Suprapubic skin (tissue), 4 donors: ENCODE results near the gene GPR137B. TPM values are rescaled to one million over a fixed set of nuclear protein-coding genes. Genes with fewer than 3 reads are reported as not detected.

Source experiments
- DNase-seq, 2 donors: peaks; one replicate each; pipeline ENCODE4 v3.0.0-alpha.2; 2019; ENCODE audit warnings: low spot score in 2 of 2
- H3K27ac ChIP-seq: fragments of 200-600 bp; sonication (generic); one replicate; pipeline ENCODE4 v1.5.1; 2019
- H3K27me3 ChIP-seq: fragments of 200-600 bp; sonication (generic); one replicate; pipeline ENCODE4 v1.5.1; 2019
- H3K36me3 ChIP-seq: fragments of 200-600 bp; sonication (generic); one replicate; pipeline ENCODE4 v1.5.1; 2019
- H3K4me1 ChIP-seq: fragments of 200-600 bp; sonication (generic); one replicate; pipeline ENCODE4 v1.5.1; 2019
- H3K4me3 ChIP-seq: fragments of 200-600 bp; sonication (generic); one replicate; pipeline ENCODE4 v1.5.1; 2019; ENCODE audit warnings: mild to moderate bottlenecking
- H3K9me3 ChIP-seq: fragments of 200-600 bp; sonication (generic); one replicate; pipeline ENCODE4 v1.5.1; 2019
- CTCF ChIP-seq, 2 donors: fragments of 200-600 bp in 1 of 2; fragments of 450-650 bp in 1 of 2; sonication (generic) in 1 of 2; IDR thresholded peaks; one replicate each; pipeline ENCODE4 v1.5.1; 2016 to 2019; ENCODE audit warnings: antibody characterized with exemption in 2 of 2, mild to moderate bottlenecking in 1 of 2, moderate library complexity in 1 of 2
- EP300 ChIP-seq: sonication (generic); formaldehyde crosslinking; IDR thresholded peaks from one replicate; pipeline ENCODE4 v1.6.1; 2017; ENCODE audit warnings: antibody characterized with exemption
- POLR2A ChIP-seq, 2 donors: fragments of 450-650 bp; IDR thresholded peaks; one replicate each; pipeline ENCODE4 v1.6.1; 2017; ENCODE audit warnings: antibody characterized with exemption in 2 of 2, mild to moderate bottlenecking in 2 of 2, moderate library complexity in 2 of 2
- POLR2AphosphoS5 ChIP-seq, 3 donors: sonication (generic); formaldehyde crosslinking; IDR thresholded peaks; one replicate each; pipeline ENCODE4 v1.6.1; 2017; ENCODE audit warnings: antibody characterized with exemption in 3 of 3
- WGBS: methylation state at CpG from one replicate; pipeline ENCODE4 v1.1.5; 2018; 5-methylcytosine and 5-hydroxymethylcytosine counted together
- total RNA-seq, 4 donors: library from RNA; depleted of rRNA; stranded (reverse); fragments of >200 nt; gene quantifications; one replicate each; pipeline ENCODE4 v1.1.0, GENCODE V29; 2016

Gene GPR137B
- total RNA-seq, 4 donors from 2014 or later, result 34.9 to 60.0 (median 47.2) TPM

- Histone ChIP-seq H3K4me3 (peak overlapping the region; percentile 97), H3K27ac (peak overlapping the region; percentile 83), H3K36me3 (no peaks in the 10 kb centered on the region), H3K27me3 (no peaks in the 10 kb centered on the region), H3K4me1 (peaks cover 61% of the 10 kb centered on the region), H3K9me3 (no peaks in the 10 kb centered on the region)
- 22% methylated on average over 26 of the region's 39 CpGs for WGBS
- TF ChIP-seq CTCF (IDR thresholded peaks at IDR 0.05), result no peak
- no peak for TF ChIP-seq POLR2A (IDR thresholded peaks at IDR 0.05)
- no peak for TF ChIP-seq EP300
- TF ChIP-seq POLR2AphosphoS5 (IDR thresholded peaks at IDR 0.05), result no peak
- no peak for DNase-seq
These were observed 987 bp downstream of the GPR137B start for GRCh38 chr1:236143104-236143948.

GRCh38 chr1:236144033-236144432, 1.7 kb downstream of the GPR137B start:
- DNase-seq, result no peak
- WGBS, result 85% methylated on average over 14 of the region's 14 CpGs
- peak overlapping the region; percentile 97 for H3K4me3 ChIP-seq
- H3K9me3 ChIP-seq, result no peaks in the 10 kb centered on the region
- H3K36me3 ChIP-seq, result no peaks in the 10 kb centered on the region
- no peaks in the 10 kb centered on the region for H3K27me3 ChIP-seq
- peak overlapping the region; percentile 83 for H3K27ac ChIP-seq
- no peak for TF ChIP-seq CTCF (IDR thresholded peaks at IDR 0.05)
- no peak for TF ChIP-seq POLR2AphosphoS5 (IDR thresholded peaks at IDR 0.05)
- TF ChIP-seq EP300, result no peak
- TF ChIP-seq POLR2A (IDR thresholded peaks at IDR 0.05), result no peak
- peaks cover 68% of the 10 kb centered on the region for H3K4me1 ChIP-seq

GRCh38 chr1:236144446-236145150, 2.3 kb downstream of the GPR137B start:
- Histone ChIP-seq H3K4me1 (peaks cover 74% of the 10 kb centered on the region), H3K27me3 (no peaks in the 10 kb centered on the region), H3K9me3 (no peaks in the 10 kb centered on the region), H3K36me3 (no peaks in the 10 kb centered on the region), H3K4me3 (peak overlapping the region; percentile 97), H3K27ac (no peak overlapping the region)
- 55% methylated on average over 12 of the region's 12 CpGs for WGBS
- no peak for DNase-seq
- TF ChIP-seq POLR2A (IDR thresholded peaks at IDR 0.05) (no peak), CTCF (IDR thresholded peaks at IDR 0.05) (no peak), EP300 (no peak), POLR2AphosphoS5 (IDR thresholded peaks at IDR 0.05) (no peak)

GRCh38 chr1:236147068-236147467, 4.7 kb downstream of the GPR137B start:
- Histone ChIP-seq H3K4me3 (no peak overlapping the region), H3K27me3 (no peaks in the 10 kb centered on the region), H3K27ac (peak overlapping the region; percentile 63), H3K4me1 (peaks cover 62% of the 10 kb centered on the region), H3K9me3 (no peaks in the 10 kb centered on the region), H3K36me3 (no peaks in the 10 kb centered on the region)
- no peak for DNase-seq
- WGBS, result 58% methylated on average over 10 of the region's 10 CpGs
- TF ChIP-seq CTCF (IDR thresholded peaks at IDR 0.05) (no peak), POLR2A (IDR thresholded peaks at IDR 0.05) (no peak), POLR2AphosphoS5 (IDR thresholded peaks at IDR 0.05) (no peak), EP300 (no peak)
